ENCODE results near the gene PODN.

DNA sequence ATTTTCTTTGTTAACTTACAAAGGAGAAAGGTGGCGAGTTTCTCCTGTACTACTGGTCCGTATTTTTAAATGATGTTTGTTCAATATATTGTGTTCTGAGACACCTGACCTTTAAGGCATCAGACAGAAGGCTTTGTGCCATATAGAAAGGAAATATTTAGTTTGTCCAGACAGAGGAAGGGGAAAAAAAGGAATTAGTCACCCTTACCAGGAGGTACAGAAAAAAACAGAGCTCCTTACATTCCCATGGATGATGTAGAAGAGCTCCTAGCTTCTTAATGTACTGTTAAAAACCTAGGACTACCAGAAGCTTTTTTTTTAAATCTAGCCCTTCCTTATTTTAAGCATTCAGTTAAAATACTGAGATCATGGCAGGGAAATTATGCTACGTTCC, 12.4 kb upstream of the PODN start:
- TF ChIP-seq, protein P1, sequence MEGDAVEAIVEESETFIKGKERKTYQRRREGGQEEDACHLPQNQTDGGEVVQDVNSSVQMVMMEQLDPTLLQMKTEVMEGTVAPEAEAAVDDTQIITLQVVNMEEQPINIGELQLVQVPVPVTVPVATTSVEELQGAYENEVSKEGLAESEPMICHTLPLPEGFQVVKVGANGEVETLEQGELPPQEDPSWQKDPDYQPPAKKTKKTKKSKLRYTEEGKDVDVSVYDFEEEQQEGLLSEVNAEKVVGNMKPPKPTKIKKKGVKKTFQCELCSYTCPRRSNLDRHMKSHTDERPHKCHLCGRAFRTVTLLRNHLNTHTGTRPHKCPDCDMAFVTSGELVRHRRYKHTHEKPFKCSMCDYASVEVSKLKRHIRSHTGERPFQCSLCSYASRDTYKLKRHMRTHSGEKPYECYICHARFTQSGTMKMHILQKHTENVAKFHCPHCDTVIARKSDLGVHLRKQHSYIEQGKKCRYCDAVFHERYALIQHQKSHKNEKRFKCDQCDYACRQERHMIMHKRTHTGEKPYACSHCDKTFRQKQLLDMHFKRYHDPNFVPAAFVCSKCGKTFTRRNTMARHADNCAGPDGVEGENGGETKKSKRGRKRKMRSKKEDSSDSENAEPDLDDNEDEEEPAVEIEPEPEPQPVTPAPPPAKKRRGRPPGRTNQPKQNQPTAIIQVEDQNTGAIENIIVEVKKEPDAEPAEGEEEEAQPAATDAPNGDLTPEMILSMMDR (IDR thresholded peaks at IDR 0.05 in 8 of 11, conservative IDR thresholded peaks at IDR 0.05 in 3 of 11), result no peak
- TF ChIP-seq POLR2A (IDR thresholded peaks at IDR 0.05) (no peak), POLR2AphosphoS5 (IDR thresholded peaks at IDR 0.05) (no peak)
